NCI-H1092 treated with DMSO at 0.1 percent for 48 hours (cell line): ENCODE data around the gene SOCS2.
"Not testable (repeated sequence)": the region's sequence is repeated elsewhere in the genome, so short reads cannot be mapped to it uniquely, and the experiment has no call there.

Experiments used
- DNase-seq: peaks from one replicate; lab custom pipeline; 2025; lab: John Stamatoyannopoulos, UW

Gene SOCS2

GRCh38 chr12:93571925-93572711 lies at the start of gene SOCS2:
TSS of gene SOCS2 (plus strand) at chr12:93572675. CDS start at chr12:93572898, 223 bp downstream.
- no peak for DNase-seq

GRCh38 chr12:93524386-93525133 lies 47.9 kb upstream of the SOCS2 start:
- DNase-seq: no peak

- DNase-seq: no peak
Measured at GRCh38 chr12:93526786-93527428, 45.6 kb upstream of the SOCS2 start.

- no peak for DNase-seq
Measured at GRCh38 chr12:93530358-93530757, 42.1 kb upstream of the SOCS2 start.

- DNase-seq: no peak
Measured at GRCh38 chr12:93533310-93533709, 39.2 kb upstream of the SOCS2 start.

GRCh38 chr12:93536111-93536765 lies 36.2 kb upstream of the SOCS2 start:
- no peak for DNase-seq

GRCh38 chr12:93536766-93537488 lies 35.5 kb upstream of the SOCS2 start:
- DNase-seq: no peak

GRCh38 chr12:93537769-93538168 lies 34.7 kb upstream of the SOCS2 start:
- no peak for DNase-seq

GRCh38 chr12:93539821-93540220 lies 32.7 kb upstream of the SOCS2 start:
- no peak for DNase-seq

GRCh38 chr12:93540466-93540865 lies 32.0 kb upstream of the SOCS2 start:
- DNase-seq: no peak

- no peak for DNase-seq
Measured at GRCh38 chr12:93541578-93542225, 30.8 kb upstream of the SOCS2 start.

- DNase-seq: no peak
Measured at GRCh38 chr12:93547778-93548177, 24.7 kb upstream of the SOCS2 start.

- DNase-seq: no peak
Measured at GRCh38 chr12:93549174-93549573, 23.3 kb upstream of the SOCS2 start.

GRCh38 chr12:93550748-93551611 lies 21.5 kb upstream of the SOCS2 start:
- no peak for DNase-seq

GRCh38 chr12:93552427-93552826 lies 20.0 kb upstream of the SOCS2 start:
- DNase-seq: no peak

- DNase-seq: not testable (repeated sequence)
Measured at GRCh38 chr12:93557879-93558278, 14.6 kb upstream of the SOCS2 start.

GRCh38 chr12:93558685-93559084 lies 13.8 kb upstream of the SOCS2 start:
- not testable (repeated sequence) for DNase-seq

GRCh38 chr12:93563807-93564538 lies 8.5 kb upstream of the SOCS2 start:
- DNase-seq: no peak

GRCh38 chr12:93565760-93566159 lies 6.7 kb upstream of the SOCS2 start:
- DNase-seq: no peak
